Measurements from ENCODE around the gene BBS1.

- no peak for TF ChIP-seq POLR2AphosphoS5 (IDR thresholded peaks at IDR 0.05; ENCODE audit: low read depth, low read length)
- TF ChIP-seq TAF1 (IDR thresholded peaks at IDR 0.05; ENCODE audit: borderline replicate concordance, insufficient read depth, low read length): no peak
- no peak for TF ChIP-seq FOXP2 (optimal IDR thresholded peaks at IDR 0.05; ENCODE audit: borderline replicate concordance, extremely low read depth, extremely low read length, insufficient read depth)
- TF ChIP-seq, protein P1, sequence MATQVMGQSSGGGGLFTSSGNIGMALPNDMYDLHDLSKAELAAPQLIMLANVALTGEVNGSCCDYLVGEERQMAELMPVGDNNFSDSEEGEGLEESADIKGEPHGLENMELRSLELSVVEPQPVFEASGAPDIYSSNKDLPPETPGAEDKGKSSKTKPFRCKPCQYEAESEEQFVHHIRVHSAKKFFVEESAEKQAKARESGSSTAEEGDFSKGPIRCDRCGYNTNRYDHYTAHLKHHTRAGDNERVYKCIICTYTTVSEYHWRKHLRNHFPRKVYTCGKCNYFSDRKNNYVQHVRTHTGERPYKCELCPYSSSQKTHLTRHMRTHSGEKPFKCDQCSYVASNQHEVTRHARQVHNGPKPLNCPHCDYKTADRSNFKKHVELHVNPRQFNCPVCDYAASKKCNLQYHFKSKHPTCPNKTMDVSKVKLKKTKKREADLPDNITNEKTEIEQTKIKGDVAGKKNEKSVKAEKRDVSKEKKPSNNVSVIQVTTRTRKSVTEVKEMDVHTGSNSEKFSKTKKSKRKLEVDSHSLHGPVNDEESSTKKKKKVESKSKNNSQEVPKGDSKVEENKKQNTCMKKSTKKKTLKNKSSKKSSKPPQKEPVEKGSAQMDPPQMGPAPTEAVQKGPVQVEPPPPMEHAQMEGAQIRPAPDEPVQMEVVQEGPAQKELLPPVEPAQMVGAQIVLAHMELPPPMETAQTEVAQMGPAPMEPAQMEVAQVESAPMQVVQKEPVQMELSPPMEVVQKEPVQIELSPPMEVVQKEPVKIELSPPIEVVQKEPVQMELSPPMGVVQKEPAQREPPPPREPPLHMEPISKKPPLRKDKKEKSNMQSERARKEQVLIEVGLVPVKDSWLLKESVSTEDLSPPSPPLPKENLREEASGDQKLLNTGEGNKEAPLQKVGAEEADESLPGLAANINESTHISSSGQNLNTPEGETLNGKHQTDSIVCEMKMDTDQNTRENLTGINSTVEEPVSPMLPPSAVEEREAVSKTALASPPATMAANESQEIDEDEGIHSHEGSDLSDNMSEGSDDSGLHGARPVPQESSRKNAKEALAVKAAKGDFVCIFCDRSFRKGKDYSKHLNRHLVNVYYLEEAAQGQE (IDR thresholded peaks at IDR 0.05; ENCODE audit: insufficient read depth in 1 of 2, low read depth in 2 of 2, low read length in 2 of 2): no peak
These were observed 25.5 kb upstream of the BBS1 start for GRCh38 chr11:66484806-66485380.
